NCI-H2107 treated with DMSO at 0.1 percent for 48 hours (cell line): ENCODE data around the gene CKAP2L.
"Not testable (repeated sequence)": the region's sequence is repeated elsewhere in the genome, so short reads cannot be mapped to it uniquely, and the experiment has no call there.

Experiments
- DNase-seq: peaks from one replicate; lab custom pipeline; 2025; ENCODE audit not compliant: unreplicated experiment; lab: John Stamatoyannopoulos, UW

The CKAP2L gene

DNA sequence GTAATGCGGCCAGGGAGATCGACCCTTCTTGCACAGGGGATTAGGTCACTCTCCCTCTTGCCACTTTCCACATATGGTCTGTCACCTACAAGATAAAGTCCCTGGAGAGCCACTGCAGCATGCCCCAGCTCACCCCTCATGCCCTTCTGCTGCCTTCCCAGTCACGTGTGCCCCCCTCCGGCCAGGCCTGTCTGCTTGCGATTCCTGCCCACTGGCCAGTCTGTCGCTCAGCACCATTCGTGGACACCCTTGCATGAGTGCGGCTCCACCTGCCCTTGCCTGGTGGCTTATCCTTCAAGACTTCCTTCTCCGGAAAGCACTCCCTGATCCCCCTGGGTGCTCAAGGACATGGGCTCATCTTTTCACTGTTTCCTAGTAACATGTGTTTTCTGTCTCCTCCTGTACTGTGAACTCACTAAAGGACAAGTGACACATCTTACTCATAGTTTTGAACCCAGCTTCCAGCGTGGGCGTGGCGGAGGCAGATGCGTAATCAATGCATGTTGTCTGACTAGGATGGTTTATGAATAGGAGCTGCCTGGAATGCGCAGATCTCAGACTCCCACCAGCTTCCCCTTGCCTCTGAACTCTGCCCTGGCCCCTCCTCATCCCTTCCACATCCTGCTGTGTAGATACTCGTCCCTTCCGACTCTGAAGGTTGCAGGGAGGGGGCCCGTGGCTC is 51.4 kb downstream of the CKAP2L start:
- no peak for DNase-seq

DNA sequence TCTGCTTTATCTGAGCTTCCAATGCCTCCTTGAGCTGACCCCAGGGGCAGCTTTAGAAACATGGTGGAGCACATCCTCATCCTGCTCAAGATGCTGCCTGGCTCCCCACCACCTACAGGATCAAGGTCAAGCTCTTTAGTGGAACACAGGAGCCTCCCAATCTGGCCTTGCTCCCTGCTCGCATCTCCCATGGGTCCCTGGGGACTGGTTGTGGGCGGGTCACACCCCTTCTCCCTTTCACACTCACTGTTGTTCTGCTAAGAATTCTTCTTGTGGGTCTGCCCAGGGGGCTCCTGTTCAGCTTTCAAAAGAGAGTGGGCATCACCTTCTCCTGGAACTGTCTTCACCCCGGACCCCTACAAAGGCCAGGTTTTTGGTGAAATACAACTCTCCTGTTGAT is 51.9 kb downstream of the CKAP2L start:
- DNase-seq: no peak

DNA sequence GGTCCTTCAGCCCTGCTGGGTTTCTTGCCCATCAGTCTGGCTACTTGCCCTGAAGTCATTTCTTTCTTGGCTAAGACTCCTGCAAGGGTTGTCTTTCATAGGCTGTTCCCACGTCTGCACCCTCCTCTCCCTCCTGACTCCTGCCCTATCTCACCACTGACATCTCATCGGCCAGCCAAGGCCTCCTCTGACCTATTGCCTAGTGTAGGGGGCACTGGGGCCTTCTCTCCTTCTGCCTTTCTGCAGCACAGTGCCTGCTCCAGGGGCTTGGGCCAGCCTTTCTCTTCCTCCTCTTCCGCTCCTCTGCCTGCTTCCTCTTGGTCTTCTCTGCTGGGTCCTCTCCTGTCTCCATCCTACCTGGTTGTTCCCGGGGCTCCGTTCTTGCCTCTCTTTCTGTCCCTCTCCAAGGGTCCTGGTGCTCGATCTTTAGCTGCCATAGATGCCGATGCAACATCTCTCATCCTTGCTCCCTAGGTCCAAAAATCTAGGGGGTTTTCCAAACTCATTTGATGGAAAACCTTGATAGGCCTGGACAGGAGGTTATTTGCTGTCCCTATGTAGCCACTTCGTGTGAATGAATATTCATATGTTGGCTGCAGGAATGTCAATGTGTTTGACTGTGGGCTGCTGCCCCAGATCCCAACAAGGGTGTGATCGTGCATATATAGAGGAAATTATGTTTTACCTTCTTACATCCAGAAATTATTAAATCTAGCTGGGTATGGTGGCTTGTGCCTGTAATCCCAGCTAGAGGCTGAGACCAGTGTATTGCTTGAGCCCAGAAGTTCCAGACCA is 53.3 kb downstream of the CKAP2L start:
- DNase-seq: no peak

DNA sequence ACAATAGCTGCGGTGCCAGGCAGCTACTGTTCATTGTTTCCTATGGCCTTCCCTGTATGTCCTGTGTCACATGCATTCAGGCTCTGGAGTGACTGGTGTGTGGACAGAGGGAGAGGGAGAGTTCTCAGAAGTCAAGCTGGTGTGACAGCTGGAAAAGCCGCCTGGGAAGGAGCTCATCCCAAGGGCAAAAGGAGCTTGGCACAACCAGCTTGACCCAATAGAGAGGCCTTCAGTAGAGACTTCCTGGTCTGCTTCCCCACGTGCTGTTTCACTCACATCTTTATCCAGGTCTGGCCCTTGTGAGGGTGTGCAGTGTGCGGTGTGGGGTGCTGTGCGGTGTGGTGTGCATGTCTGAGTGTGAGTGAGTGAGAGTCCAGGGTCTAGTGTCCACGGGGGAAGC is 54.7 kb downstream of the CKAP2L start:
- no peak for DNase-seq

DNA sequence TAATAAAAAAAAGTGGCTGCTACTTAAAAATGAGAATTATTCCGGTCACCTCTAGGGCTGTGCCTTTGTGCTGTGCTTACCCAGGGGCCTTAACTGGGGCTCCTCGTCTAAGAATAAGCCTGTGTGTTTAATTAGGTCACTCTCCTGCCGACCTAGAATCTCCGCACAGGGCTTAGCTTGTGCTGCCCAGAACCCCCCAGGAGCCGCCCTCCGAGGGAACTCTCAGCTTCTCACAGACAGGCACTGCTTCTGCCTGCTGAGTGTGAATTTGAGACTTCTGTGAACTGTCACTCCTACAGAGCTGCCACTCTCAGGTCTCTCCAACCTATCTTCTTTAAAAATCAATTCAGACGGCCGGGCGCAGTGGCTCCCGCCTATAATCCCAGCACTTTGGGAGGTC is 55.4 kb downstream of the CKAP2L start:
- no peak for DNase-seq

DNA sequence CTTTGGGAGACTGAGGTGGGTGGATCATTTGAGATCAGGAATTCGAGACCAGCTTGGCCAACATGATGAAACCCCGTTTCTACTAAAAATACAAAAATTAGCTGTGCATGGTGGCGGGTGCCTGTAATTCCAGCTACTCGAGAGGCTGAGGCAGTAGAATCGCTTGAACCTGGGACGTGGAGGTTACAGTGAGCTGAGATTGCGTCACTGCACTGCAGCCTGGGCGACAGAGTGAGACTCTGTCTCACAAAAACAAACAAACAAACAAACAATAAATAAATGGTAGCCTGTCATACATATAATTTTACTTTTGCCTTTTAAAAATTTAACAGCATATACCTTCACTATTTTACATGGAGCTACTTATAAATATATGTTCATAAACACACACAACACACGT is 57.5 kb downstream of the CKAP2L start:
- not testable (repeated sequence) for DNase-seq

DNA sequence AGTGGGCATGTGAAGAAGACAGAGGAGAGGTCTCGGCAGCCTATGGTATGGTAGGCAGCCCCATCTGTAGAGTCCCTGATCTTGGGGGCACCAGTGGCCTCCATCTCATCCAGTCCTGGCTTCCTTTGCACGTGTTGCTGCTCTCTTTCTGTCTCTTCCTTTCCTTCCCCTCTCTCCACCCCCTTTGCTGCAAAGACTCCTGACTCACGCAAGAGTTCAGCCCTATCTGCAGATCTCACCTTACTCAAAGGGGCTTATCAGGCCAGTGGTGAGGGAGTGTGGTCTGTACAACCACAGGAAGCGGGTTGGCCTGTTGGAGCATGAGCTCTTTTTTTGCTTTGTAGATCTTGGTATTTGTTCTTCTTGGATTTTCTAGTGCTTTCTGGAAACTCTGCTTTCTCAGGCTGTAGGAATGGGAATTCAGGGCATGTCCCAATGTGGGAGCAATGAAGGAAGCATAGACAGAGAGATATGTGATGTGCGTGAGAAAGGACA is 58.2 kb downstream of the CKAP2L start:
- no peak for DNase-seq

DNA sequence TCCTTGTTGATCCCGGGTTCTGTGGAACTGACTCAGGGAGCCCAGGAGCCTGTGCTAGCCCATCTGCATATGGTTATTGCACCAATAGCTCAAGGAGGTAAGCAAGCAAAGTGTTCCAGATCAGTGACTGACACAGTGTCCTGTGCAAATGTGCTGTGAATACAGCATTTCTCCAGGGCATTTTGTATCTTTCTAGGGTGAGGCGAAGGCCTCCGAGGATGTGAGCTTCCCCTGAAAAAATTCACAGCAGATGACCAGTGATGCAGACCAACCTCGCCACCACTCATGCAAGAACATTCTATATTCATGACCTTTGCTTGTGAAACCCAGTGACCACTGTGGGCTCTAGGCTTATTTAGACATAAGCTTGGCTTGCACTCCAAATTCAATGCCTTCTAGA is 58.8 kb downstream of the CKAP2L start:
- no peak for DNase-seq

DNA sequence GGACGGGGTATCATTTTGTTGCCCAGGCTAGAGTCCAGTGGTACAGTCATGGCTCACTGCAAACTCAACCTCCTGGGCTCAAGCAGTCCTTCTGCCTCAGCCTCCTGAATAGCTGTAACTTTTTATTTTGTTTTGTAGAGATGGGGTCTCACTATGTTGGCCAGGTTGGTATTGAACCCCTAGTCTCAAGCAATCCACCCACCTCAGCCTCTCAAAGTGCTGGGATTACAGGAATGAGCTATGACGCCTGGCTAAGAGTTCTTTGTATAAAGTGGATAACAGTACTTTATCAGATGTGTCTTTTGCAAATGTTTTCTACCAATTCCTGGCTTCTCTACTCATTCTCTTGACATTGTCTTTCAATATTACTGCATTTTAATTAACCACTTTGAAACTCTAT is 60.7 kb downstream of the CKAP2L start:
- DNase-seq: no peak

DNA sequence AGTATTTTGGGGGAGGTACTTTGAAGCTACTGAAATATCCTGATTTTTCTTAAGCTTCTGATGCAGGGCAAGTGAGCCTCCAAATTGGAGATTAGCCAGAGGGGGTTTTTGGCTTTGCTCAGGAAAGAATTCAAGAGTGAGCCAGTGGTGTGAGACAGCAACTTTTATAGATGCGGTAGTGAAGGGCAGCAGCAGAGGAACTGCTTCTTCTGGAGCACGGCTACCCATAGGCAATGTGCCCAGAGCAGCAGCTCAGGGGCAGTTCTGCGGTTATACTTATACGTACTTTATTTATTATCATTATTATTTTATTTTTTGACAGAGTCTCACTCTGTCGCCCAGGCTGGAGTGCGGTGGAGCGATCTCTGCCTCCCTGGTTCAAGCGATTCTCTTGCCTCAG is 63.4 kb downstream of the CKAP2L start:
- DNase-seq: no peak

DNA sequence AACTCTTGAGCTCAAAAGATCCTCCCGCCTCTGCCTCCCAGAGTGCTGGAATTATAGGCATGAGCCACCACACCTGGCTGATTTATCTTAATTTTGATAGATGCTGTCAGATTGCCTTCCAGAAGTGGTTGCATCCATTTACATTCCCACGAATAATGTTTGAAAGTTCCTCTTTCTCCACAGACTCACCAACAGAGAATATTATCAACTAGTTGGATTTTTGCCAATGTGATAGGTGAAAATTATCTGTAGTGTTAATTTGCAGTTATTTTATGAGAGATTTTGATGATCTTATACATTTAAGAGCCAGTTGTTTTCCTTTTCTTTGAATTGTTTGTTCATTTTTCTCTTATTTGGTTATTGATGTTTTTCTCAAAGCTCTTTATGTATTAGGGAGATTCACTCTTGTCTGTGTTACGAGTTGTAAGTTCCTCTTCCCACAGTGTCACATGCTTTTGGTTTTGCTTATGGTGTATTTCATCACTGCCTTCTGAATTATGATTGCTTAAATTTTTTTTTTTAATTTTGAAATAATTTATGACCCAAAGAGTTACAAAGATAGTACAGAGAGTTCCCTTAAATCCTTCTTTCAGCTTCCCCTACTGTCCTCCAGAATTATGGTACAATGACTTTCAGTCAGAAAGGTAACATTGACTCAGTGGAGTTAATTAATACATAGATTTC is 64.3 kb downstream of the CKAP2L start:
- DNase-seq: no peak

DNA sequence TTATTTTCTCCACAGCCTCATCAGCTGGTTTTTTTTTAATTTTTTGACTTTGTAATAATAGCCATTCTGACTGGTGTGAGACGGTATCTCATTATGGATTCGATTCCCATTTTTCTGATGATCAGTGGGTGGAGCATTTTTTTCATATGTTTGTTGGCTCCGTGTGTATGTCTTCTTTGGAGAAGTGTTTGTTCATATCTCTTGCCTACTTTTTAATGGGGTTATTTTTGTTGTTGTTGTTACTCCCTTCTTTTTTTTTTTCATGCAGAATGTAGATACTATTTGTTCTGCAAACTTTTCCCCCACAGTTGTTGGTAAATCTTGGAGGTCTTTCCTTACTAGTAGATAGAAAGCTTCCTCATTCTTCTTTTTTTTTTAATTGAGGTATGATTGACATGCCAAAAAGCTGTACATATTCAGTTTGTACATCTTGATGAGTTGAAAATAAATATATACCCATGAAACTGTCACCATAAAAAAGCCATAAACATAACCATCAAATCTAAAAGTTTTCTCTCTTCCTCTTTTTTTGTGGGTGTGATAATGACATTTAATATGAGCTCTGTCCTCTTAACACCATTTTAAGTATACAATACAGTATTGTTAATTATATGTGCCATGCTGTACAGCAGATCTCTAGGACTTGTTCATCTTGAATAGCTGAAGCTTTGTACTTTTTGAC is 65.4 kb downstream of the CKAP2L start:
- DNase-seq: no peak

DNA sequence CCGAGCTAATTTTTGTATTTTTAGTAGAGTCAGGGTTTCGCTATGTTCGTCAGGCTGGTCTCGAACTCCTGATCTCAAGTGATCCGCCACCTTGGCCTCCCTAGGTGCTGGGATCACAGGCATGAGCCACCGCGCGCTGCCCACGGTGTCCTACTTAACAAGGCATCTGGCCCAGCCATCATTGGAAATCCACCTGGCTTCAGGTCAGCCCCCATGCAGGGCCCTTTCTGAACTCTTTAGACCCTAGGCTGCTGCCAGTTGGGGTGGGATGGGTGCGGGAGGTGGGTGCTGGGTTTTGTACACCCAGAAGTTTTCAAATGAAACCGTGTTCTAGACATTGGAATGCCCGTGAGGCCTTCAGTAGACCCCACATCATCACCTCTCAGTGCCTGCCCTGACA is 70.2 kb downstream of the CKAP2L start:
- no peak for DNase-seq

DNA sequence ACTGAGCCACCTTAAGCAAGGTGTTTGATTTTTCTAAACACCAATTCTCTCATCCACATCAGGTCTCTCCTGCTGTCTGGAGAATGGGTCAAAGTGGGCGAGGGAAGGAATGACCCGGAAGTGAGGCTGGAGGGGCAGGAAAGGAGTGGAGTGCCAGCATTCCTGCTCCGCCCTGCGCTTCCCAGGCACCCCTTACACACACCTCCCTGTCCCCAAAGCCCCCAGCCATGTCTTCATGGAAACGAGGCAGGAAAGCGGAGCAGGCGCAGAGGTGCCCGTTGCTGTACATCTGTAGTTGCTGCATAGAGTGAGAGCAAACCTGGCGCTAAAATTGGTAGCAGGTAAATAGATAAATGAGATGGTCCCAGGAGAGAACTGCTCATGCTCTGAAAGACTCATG is 70.8 kb downstream of the CKAP2L start:
- no peak for DNase-seq

DNA sequence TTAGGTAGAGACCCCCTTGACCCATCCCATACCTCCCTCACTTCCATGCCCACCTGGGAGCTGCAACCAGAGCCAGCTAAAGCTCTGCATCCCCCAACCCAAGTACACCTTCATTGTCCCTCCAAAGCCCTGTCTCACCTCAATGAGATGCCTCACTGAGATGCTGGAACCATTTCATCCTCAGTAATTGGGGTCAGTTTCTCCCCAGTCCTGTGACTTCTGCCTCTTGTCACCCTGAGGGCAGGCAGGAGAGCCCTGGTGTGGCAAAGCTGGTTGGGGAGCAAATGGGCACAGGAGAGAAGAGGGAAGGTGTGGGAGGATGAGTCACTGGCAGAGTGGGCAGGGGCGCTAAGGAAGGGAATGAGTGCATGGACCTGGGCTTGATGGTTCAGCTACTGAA is 71.5 kb downstream of the CKAP2L start:
- no peak for DNase-seq

DNA sequence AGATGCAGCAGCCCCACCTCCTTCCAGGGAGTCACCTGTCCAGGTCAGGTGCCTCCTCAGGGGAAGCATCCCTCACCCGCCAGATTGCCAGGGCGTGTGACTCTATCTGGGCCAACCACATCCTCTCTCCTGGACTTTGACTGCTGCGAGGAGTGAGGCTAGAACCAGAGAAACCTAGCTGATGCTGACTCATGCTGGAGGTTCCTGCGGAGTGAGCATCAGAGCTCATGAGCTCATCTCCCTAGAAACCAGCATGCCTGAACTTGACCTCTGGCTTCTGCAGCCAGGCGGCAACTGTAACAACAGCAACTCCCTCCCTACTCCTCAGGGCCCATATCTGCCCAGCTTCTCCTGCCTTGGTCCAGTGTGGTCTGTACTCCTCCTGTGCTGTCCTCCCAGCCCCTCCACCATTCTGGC is 71.9 kb downstream of the CKAP2L start:
- DNase-seq: peak; percentile 42

DNA sequence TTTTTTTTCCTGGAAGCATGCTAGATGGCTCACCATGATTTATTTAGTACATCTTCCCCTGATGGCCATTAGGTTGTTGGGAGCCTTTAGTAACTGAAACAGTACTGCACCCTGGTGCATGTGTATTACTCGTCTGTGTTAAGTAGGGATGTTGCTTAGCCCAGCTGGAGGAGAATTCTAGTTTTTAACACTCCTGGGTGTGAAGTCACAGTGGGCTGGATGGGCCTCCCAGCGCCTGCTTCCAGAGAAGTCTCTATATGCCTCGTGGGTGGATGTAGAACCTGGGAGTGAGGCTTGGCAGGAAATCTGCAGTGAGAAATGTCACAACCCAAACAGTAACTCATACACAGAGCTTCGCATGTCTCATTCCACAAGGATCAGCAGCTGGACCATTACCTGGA is 72.5 kb downstream of the CKAP2L start:
- DNase-seq: no peak

DNA sequence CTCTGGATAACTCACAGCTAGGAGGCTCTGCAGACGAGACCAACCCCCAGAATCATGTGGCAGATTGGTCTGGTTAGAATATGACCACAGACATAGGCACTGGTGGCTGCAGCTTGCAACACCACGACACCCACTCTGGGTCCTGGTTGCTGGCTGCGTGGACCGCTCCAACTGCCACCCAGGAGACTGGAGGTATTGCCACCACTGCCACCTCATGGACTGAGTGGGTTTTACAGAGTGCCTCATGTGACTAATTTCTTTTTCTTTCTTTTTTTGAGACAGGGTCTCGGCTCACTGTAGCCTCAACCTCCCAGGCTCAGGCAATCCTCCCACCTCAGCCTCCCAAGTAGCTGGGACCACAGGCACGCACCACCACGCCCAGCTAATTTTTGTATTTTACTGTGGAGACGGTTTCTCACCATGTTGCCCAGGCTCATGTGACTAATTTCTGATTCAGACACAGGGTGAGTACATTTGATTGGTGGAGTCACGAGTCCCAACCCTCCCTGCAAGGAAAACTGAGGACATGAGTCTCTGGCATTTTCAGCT is 73.5 kb downstream of the CKAP2L start:
- no peak for DNase-seq

DNA sequence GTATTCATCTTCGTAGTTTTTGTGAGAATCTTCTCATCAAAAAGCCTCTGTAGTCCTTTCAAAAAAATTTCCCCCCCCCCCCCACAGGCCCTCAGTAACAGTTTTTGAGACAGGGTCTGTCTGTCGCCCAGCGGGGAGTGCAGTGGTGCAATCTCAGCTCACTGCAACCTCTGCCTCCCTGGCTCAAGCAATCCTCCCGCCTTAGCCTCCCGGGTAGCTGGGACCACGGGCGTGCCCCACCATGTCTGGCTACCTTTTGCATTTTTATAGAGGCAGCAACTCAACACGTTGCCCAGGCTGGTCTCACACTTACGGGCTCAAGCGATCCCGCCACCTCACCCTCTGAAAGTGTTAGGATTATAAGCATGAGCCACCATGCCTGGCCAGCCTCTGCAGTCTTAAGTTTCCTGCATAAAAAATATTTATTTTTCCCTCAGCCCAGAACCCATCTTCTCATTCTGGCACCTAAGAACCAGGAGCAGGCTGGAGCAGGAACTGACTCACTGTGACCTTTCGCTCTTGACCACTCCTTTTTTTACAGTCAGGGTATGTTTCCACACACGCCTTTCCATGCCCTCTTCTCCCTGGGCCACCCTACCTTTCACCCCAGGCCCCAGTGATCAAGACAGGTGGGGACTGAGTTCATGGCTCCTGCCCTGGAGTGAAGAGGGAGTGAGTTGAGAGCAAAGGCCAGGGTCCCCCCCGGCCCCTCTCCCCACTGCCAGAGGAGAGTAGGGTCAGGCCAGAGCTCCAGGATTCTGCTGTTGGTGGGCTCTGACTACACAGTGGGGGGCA is 76.1 kb downstream of the CKAP2L start:
- DNase-seq: no peak

DNA sequence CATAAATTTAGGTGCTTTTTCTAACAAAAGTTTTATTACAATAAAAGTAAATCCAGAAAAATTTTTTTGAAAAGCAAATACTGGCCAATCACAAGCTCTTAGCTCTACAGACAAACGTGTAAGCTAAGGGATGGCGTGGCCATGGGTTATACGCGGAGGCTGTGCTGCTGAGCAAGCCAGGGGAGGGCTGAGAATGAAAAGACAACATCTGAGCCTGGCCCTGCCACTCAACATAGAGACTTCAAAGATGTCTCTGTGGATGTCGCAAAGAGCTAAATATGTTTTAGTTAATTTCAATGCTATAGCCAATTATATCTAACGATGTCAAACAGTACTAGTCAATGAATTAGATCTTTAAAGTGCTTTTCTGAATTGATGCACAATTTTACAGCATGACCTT is 76.9 kb downstream of the CKAP2L start:
- DNase-seq: no peak
